HS-5 (cell line): ENCODE measurements around the gene GAS2L2.
A peak's percentile ranks its signal among the peaks of the same experiment; 100 is the strongest.
"Not testable (repeated sequence)": the region's sequence is repeated elsewhere in the genome, so short reads cannot be mapped to it uniquely, and the experiment has no call there.

Source experiments
- DNase-seq: peaks from one replicate; pipeline ENCODE4 v3.0.0-alpha.2; 2012; ENCODE audit warnings: low read depth

Gene GAS2L2

GRCh38 chr17:35727635-35728034 lies 25.4 kb downstream of the GAS2L2 start:
- no peak for DNase-seq

- no peak for DNase-seq
Observed at GRCh38 chr17:35726953-35727460, 26.0 kb downstream of the GAS2L2 start.

GRCh38 chr17:35726127-35726952 lies 26.7 kb downstream of the GAS2L2 start:
- DNase-seq: peak; percentile 48

GRCh38 chr17:35725802-35726126 lies 27.3 kb downstream of the GAS2L2 start:
- no peak for DNase-seq

GRCh38 chr17:35725058-35725457 lies 28.0 kb downstream of the GAS2L2 start:
- no peak for DNase-seq

GRCh38 chr17:35723735-35724134 lies 29.3 kb downstream of the GAS2L2 start:
- DNase-seq: no peak

- DNase-seq: no peak
Observed at GRCh38 chr17:35717475-35717874, 35.6 kb downstream of the GAS2L2 start.

- no peak for DNase-seq
Observed at GRCh38 chr17:35716897-35717465, 36.1 kb downstream of the GAS2L2 start.

GRCh38 chr17:35716173-35716572 lies 36.9 kb downstream of the GAS2L2 start:
- no peak for DNase-seq

- no peak for DNase-seq
Observed at GRCh38 chr17:35715416-35715815, 37.6 kb downstream of the GAS2L2 start.

- no peak for DNase-seq
Observed at GRCh38 chr17:35714988-35715387, 38.1 kb downstream of the GAS2L2 start.

GRCh38 chr17:35713069-35713728 lies 39.8 kb downstream of the GAS2L2 start:
- DNase-seq: peak; percentile 84

- no peak for DNase-seq
Observed at GRCh38 chr17:35710950-35711349, 42.1 kb downstream of the GAS2L2 start.

- no peak for DNase-seq
Observed at GRCh38 chr17:35709874-35710273, 43.2 kb downstream of the GAS2L2 start.

- no peak for DNase-seq
Observed at GRCh38 chr17:35708951-35709350, 44.1 kb downstream of the GAS2L2 start.

- DNase-seq: no peak
Observed at GRCh38 chr17:35708149-35708548, 44.9 kb downstream of the GAS2L2 start.

GRCh38 chr17:35705705-35706104 lies 47.3 kb downstream of the GAS2L2 start:
- no peak for DNase-seq

GRCh38 chr17:35705230-35705629 lies 47.8 kb downstream of the GAS2L2 start:
- no peak for DNase-seq

GRCh38 chr17:35703308-35703707 lies 49.7 kb downstream of the GAS2L2 start:
- DNase-seq: not testable (repeated sequence)

GRCh38 chr17:35701491-35701890 lies 51.5 kb downstream of the GAS2L2 start:
- DNase-seq: no peak

- no peak for DNase-seq
Observed at GRCh38 chr17:35700150-35700549, 52.9 kb downstream of the GAS2L2 start.

- no peak for DNase-seq
Observed at GRCh38 chr17:35698800-35699199, 54.2 kb downstream of the GAS2L2 start.

- no peak for DNase-seq
Observed at GRCh38 chr17:35695613-35696012, 57.4 kb downstream of the GAS2L2 start.
